T-helper 22 cell (primary cell): ENCODE measurements around the gene FAM3D.

ENCODE experiments used
- DNase-seq: peaks from one replicate; pipeline ENCODE4 v3.0.0-alpha.2; 2020; ENCODE audit warnings: low read depth

The FAM3D gene

DNA sequence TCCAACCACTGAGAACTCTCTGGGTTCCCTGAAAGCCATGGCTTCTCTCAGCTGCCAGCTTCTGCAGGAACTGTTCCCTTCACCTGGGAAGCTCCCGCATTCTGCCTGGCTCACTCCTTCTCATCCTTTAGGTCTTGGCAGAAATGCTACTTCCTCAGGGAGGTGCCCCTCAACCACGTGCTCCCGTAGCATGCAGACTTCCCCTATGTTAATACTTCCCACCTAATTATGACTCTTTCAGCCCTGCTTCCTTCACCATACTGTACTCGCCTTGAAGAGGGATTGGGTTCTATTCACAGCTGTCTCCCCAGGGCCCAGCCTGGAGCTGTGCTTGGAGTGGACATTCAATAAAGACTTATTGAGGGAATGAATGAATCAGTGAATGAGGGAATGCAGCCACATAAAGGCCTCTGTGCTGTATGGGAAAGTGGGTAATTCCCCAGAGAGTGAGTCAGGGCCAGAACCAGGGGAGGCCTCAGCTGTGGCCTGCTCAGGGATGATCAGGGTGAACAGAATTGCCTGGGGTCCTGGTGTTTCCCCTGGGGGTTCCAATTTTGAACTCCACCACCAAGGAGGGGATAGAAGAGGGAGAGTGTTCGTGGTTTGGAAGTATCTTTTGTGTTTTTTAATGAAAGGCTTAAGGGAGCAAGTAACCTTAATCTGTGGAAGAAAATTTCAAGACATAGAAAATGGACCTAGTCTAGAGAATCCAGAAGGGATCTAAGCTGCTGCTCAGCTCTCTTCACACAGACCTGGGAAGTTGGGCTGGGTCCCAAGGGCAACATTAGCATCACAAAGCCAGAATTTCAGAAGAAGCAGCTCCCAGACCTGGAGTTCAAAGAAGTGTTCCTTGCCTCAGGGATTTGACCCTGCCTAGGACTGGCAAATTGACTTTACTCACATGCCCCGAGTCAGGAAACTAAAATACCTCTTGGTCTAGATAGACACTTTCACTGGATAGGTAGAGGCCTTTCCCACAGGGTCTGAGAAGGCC, 74.8 kb downstream of the FAM3D start:
- no peak for DNase-seq

DNA sequence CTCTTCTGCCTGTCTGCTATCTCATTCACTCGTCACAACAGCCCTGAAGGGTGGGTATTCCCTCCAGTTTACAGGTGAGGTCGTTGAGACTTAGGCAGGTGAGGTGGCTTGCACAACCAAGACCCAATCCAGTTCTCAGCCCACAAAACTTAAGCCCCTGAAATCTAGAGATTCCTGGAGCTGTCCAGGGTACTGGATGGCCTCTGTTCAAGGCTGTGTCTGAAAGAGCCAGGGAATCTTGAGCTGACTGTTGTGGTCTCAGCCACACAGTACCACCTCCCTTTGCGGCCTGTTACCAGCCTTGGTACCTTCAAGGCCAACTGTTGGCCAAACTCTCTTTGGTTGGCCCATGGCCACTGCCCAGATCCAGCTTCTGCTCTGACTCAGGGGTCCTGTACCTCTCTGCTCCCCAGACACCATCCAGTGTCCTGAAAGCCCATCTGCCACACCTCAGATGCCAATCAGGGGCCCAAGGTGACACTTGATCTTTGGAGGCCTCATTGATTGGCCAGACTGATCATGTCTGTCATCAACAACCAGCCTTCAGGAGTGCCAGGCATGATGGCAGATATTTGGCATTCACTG, 78.5 kb downstream of the FAM3D start:
- no peak for DNase-seq

DNA sequence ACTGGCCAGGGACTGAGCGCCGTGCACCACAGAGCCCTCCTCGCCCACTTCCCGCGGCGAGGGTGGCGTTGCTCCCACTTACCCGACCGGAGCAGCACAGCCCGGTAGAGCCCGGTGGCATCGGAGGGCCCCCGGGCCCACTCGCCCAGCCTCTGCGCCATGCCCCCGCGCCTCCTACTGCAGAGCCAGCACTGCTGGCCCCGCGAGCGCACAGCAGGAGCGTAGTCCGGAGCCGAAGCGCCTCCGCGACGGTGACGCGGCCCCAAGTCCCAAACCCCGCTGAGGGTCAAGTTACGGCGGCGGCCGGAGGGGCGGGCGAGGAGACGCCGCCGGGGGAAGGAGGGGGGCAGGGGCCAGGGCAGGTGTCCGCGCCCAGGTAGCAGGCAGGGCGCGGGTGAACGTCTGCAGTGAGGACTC, 79.8 kb downstream of the FAM3D start:
- DNase-seq = no peak

DNA sequence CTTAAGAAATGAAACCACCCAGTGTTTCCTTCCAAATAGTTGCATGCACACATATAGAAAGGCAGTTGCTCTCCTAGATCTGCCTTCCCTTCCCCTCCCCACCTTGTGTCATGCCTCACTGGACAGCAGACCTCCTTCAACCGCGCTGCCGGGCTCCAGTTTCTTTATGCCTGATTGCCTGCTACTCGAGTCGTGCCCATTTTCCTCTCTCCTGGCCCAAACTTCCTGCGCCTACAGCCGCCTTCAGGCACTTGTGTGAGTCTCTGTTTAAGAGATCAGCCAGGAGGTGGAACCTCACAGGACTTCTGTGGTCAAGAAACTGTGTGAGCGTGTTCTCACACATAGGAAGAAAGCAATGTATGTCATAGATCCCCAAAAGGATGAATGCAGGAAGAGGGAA, 80.6 kb downstream of the FAM3D start:
- DNase-seq = no peak

DNA sequence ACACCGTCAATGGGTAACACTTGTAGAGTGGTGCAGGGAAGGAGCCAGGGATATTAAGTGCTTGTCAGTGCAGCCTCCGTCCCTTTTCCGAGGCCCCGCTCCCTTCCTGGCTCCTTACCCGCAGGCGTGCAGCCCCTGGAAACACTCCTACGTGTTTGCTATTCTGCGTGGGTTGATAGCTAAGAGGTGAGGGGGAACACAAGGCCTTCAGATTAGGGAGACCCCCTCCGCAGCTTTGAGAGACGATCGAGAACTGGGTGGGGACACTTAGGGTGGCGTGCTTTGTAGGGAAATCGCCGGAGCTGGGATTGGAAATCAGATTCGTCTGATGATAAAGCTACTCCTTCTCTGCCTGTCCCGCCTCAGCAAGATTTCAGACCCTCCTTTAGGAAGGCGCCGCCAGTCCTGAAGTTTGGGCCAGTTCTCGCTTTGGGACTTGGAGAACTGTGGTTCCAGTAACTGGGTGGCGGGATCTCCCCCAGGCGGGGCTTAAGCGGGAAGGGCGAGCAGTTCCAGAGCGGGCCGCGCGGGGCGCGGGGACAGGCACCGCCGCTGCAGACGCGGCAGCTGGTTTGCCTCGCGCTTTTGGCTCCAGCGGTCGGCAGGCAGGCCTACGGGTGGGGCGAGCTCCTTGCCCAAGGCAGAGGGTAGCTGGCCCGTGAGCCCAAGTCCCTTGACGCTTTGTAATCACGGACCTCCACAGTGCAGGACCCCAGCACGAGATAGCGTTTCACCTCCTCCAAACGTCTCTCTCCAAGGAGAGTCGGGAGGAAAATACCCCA, 81.4 kb downstream of the FAM3D start:
- peak; percentile 6 for DNase-seq

DNA sequence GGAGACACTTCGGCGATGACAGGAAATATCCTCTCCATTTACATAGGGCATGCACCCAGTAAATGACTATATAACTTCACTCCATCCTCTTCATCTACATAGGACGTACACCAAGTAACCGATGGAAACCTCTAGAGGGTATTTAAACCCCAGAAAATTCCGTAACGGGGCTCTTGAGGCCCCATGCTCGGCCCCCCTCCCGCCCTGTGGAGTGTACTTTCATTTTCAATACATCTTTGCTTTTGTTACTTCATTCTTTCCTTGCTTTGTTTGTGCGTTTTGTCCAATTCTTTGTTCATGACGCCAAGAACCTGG, 81.9 kb downstream of the FAM3D start:
- DNase-seq = no peak
